Measurements from ENCODE around the gene CASZ1.

The CASZ1 gene

DNA sequence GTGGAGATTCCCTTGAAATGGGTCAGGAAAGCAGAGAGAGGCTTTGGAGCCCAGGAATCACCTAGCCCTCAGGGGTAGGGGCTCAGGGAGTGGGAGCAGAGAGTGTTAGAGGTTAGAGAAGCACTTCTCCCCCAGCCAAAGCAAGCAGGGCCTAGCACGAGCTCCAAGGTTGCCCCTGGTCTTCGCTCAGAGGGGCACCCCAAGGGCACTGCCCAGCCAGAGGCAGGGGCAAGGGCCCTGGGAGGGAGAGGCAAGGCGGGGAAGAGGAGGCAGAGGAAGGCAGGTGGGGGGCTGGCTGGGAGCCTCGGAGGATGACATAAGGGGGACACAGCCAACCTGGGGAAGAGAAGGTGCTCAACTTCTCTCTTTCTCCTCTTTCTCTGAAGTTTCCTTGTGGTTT lies 71.9 kb downstream of the CASZ1 start:
- TF ChIP-seq NFIC (IDR thresholded peaks at IDR 0.05) (no peak), ZBTB7A (IDR thresholded peaks at IDR 0.05; ENCODE audit: low read depth) (no peak), EGR1 (IDR thresholded peaks at IDR 0.05) (no peak), FOXM1 (IDR thresholded peaks at IDR 0.05; ENCODE audit: borderline replicate concordance, low read depth) (no peak), EP300 (IDR thresholded peaks at IDR 0.05; ENCODE audit: borderline replicate concordance) (no peak)
- TF ChIP-seq, protein P1, sequence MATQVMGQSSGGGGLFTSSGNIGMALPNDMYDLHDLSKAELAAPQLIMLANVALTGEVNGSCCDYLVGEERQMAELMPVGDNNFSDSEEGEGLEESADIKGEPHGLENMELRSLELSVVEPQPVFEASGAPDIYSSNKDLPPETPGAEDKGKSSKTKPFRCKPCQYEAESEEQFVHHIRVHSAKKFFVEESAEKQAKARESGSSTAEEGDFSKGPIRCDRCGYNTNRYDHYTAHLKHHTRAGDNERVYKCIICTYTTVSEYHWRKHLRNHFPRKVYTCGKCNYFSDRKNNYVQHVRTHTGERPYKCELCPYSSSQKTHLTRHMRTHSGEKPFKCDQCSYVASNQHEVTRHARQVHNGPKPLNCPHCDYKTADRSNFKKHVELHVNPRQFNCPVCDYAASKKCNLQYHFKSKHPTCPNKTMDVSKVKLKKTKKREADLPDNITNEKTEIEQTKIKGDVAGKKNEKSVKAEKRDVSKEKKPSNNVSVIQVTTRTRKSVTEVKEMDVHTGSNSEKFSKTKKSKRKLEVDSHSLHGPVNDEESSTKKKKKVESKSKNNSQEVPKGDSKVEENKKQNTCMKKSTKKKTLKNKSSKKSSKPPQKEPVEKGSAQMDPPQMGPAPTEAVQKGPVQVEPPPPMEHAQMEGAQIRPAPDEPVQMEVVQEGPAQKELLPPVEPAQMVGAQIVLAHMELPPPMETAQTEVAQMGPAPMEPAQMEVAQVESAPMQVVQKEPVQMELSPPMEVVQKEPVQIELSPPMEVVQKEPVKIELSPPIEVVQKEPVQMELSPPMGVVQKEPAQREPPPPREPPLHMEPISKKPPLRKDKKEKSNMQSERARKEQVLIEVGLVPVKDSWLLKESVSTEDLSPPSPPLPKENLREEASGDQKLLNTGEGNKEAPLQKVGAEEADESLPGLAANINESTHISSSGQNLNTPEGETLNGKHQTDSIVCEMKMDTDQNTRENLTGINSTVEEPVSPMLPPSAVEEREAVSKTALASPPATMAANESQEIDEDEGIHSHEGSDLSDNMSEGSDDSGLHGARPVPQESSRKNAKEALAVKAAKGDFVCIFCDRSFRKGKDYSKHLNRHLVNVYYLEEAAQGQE (IDR thresholded peaks at IDR 0.05; ENCODE audit: low read depth): no peak
- TF ChIP-seq, protein P2, sequence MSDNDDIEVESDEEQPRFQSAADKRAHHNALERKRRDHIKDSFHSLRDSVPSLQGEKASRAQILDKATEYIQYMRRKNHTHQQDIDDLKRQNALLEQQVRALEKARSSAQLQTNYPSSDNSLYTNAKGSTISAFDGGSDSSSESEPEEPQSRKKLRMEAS (IDR thresholded peaks at IDR 0.05): no peak
- TF ChIP-seq, protein P3, sequence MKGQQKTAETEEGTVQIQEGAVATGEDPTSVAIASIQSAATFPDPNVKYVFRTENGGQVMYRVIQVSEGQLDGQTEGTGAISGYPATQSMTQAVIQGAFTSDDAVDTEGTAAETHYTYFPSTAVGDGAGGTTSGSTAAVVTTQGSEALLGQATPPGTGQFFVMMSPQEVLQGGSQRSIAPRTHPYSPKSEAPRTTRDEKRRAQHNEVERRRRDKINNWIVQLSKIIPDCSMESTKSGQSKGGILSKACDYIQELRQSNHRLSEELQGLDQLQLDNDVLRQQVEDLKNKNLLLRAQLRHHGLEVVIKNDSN (IDR thresholded peaks at IDR 0.05): no peak

GRCh38 chr1:10724052-10724494 lies 72.4 kb downstream of the CASZ1 start:
- TF ChIP-seq, protein P3 (IDR thresholded peaks at IDR 0.05): 0 out of 2 replicates have a peak, but pooled peaks have one; percentile 27
- no peak for TF ChIP-seq YY1 (IDR thresholded peaks at IDR 0.05; ENCODE audit: low read depth)
- TF ChIP-seq EGR1 (IDR thresholded peaks at IDR 0.05): no peak
- TF ChIP-seq RAD21 (IDR thresholded peaks at IDR 0.05; ENCODE audit: low read depth): no peak
- TF ChIP-seq CREB1 (IDR thresholded peaks at IDR 0.05; ENCODE audit: low read depth): no peak
- TF ChIP-seq CEBPB (IDR thresholded peaks at IDR 0.05): no peak
- TF ChIP-seq, protein P1 (IDR thresholded peaks at IDR 0.05; ENCODE audit: low read depth): no peak

DNA sequence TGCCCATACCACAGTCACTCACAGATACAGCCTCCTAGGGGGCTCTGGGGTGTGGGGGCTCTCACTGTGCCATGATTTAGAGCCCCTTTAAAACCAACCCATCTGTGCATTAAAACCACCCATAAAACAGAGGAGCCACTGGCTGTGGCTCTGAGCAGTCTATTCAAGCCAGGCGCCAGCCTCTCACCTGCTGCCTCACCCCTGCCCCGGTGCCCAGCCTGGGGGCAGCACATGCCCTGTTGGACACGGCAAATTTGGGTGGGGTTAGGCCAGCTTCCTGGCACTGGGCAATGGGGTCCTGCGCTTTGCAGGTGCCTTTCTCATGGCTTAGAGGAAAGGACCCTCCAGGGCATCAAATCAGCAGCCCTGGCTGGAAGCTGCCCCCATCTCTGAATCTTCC lies 73.1 kb downstream of the CASZ1 start:
- TF ChIP-seq YY1 (IDR thresholded peaks at IDR 0.05; ENCODE audit: low read depth): no peak
- TF ChIP-seq, protein P2 (IDR thresholded peaks at IDR 0.05): no peak
- TF ChIP-seq TAF1 (IDR thresholded peaks at IDR 0.05; ENCODE audit: low read depth): no peak

DNA sequence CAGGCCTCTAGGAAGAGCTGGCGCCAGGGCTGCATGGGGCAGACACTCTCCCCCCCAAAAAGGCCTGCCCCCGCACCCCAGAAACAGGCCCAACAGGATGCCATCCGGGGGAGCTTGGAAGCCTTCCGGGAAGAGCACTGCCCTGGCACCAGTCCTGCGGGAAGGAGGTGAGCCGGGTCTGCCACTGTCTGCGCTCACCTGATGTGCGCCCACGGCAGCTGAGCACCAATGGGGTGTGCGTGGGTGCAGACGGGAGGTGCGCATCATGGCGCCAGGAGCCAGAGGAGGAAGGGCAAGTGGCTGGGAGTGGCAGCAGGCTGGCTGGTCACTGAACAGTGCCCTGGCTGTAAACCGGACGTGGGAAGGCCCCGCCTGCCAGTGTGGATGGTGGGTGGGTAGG lies 73.6 kb downstream of the CASZ1 start:
- TF ChIP-seq YY1 (IDR thresholded peaks at IDR 0.05; ENCODE audit: low read depth) (no peak), NFIC (IDR thresholded peaks at IDR 0.05) (no peak), FOXM1 (IDR thresholded peaks at IDR 0.05; ENCODE audit: borderline replicate concordance, low read depth) (no peak), EP300 (IDR thresholded peaks at IDR 0.05; ENCODE audit: borderline replicate concordance) (no peak), TCF12 (IDR thresholded peaks at IDR 0.05; ENCODE audit: low read depth) (no peak), RAD21 (IDR thresholded peaks at IDR 0.05; ENCODE audit: low read depth) (no peak), TEAD4 (IDR thresholded peaks at IDR 0.05) (no peak), TAF1 (IDR thresholded peaks at IDR 0.05; ENCODE audit: low read depth) (no peak), CEBPB (IDR thresholded peaks at IDR 0.05) (no peak)
- TF ChIP-seq, protein P3 (IDR thresholded peaks at IDR 0.05): no peak
- TF ChIP-seq, protein P1 (IDR thresholded peaks at IDR 0.05; ENCODE audit: low read depth): no peak
- TF ChIP-seq, protein P2 (IDR thresholded peaks at IDR 0.05): no peak

Measured in Ishikawa (cell line).